IgD-negative memory B cell (primary cell): ENCODE measurements around the gene GINS3. TPM values are rescaled to one million over a fixed set of nuclear protein-coding genes. Genes with fewer than 3 reads are reported as not detected.

Source experiments
- H3K27ac Mint-ChIP-seq, 3 donors: one replicate each; pipeline ENCODE4 v1.8.0; 2020 to 2022; ENCODE audit warnings: mild to moderate bottlenecking in 3 of 3, mixed read lengths in 3 of 3, moderate library complexity in 1 of 3
- H3K27me3 Mint-ChIP-seq: one replicate; pipeline ENCODE4 v1.8.0; 2021; ENCODE audit warnings: mixed read lengths
- H3K36me3 Mint-ChIP-seq: one replicate; pipeline ENCODE4 v1.8.0; 2020; ENCODE audit warnings: mild to moderate bottlenecking, mixed read lengths
- H3K4me1 Mint-ChIP-seq, 3 donors: one replicate each; pipeline ENCODE4 v1.8.0; 2020 to 2022; ENCODE audit warnings: mixed read lengths in 3 of 3, mild to moderate bottlenecking in 1 of 3
- H3K4me3 Mint-ChIP-seq, 4 donors: one replicate each; pipeline ENCODE4 v1.8.0; 2020 to 2022; ENCODE audit warnings: mild to moderate bottlenecking in 4 of 4, mixed read lengths in 4 of 4, moderate library complexity in 3 of 4
- H3K9me3 Mint-ChIP-seq, 3 donors: one replicate each; pipeline ENCODE4 v1.8.0; 2020 to 2021; ENCODE audit warnings: mixed read lengths in 3 of 3, mild to moderate bottlenecking in 1 of 3
- polyA plus RNA-seq: library from polyadenylated mRNA; unstranded; fragments of 300-500 nt; fragmentation: Illumina TruSeq; gene quantifications from one replicate; pipeline ENCODE4 v1.2.3, GENCODE V29; 2021

GINS3 gene
- polyA plus RNA-seq, 1 donor from 2014 or later, result 1.5 TPM

- peaks cover 11 to 15% (median 15%) of the 10 kb centered on the region in 3 donors for H3K4me1 Mint-ChIP-seq
- peaks cover 13% of the 10 kb centered on the region for H3K27me3 Mint-ChIP-seq
- H3K9me3 Mint-ChIP-seq, result no peaks in the 10 kb centered on the region
- peak overlapping the region in 2 of 3 donors; percentile 45 to 65 for H3K27ac Mint-ChIP-seq
- H3K36me3 Mint-ChIP-seq, result peaks cover 4% of the 10 kb centered on the region
- peak overlapping the region in 2 of 4 donors; percentile 63 to 82 for H3K4me3 Mint-ChIP-seq
These were observed 33.7 kb downstream of the GINS3 start for GRCh38 chr16:58425756-58426494.

- H3K9me3 Mint-ChIP-seq, result no peaks in the 10 kb centered on the region
- H3K27me3 Mint-ChIP-seq, result peaks cover 6% of the 10 kb centered on the region
- peaks cover 9 to 15% (median 11%) of the 10 kb centered on the region in 3 donors for H3K4me1 Mint-ChIP-seq
- H3K36me3 Mint-ChIP-seq, result peaks cover 4% of the 10 kb centered on the region
- peak overlapping the region in 1 of 4 donors; percentile 2 for H3K4me3 Mint-ChIP-seq
- no peak overlapping the region for H3K27ac Mint-ChIP-seq
These were observed 34.7 kb downstream of the GINS3 start for GRCh38 chr16:58426966-58427365.

GRCh38 chr16:58428621-58429542 lies 36.6 kb downstream of the GINS3 start:
- Mint-ChIP-seq H3K4me3 (no peak overlapping the region), H3K4me1 (peaks cover 7 to 11% (median 11%) of the 10 kb centered on the region in 3 donors), H3K9me3 (peaks cover 0 to 1% (median 0%) of the 10 kb centered on the region in 3 donors), H3K27me3 (peaks cover 6% of the 10 kb centered on the region), H3K36me3 (no peaks in the 10 kb centered on the region), H3K27ac (no peak overlapping the region)

GRCh38 chr16:58430718-58431117 lies 38.4 kb downstream of the GINS3 start:
- Mint-ChIP-seq H3K36me3 (no peaks in the 10 kb centered on the region), H3K4me1 (peaks cover 7 to 11% (median 7%) of the 10 kb centered on the region in 3 donors), H3K27me3 (peaks cover 6% of the 10 kb centered on the region), H3K27ac (no peak overlapping the region), H3K9me3 (peaks cover 0 to 1% (median 0%) of the 10 kb centered on the region in 3 donors), H3K4me3 (no peak overlapping the region)

GRCh38 chr16:58433569-58433951 lies 41.3 kb downstream of the GINS3 start:
- H3K27ac Mint-ChIP-seq, result no peak overlapping the region
- H3K4me3 Mint-ChIP-seq, result no peak overlapping the region
- H3K4me1 Mint-ChIP-seq, result no peaks in the 10 kb centered on the region
- H3K27me3 Mint-ChIP-seq, result peaks cover 4% of the 10 kb centered on the region
- H3K9me3 Mint-ChIP-seq, result peaks cover 0 to 8% (median 1%) of the 10 kb centered on the region in 3 donors
- no peaks in the 10 kb centered on the region for H3K36me3 Mint-ChIP-seq

GRCh38 chr16:58435779-58436178 lies 43.5 kb downstream of the GINS3 start:
- Mint-ChIP-seq H3K4me1 (no peaks in the 10 kb centered on the region), H3K27me3 (peaks cover 4% of the 10 kb centered on the region), H3K36me3 (no peaks in the 10 kb centered on the region), H3K9me3 (peaks cover 0 to 8% (median 1%) of the 10 kb centered on the region in 3 donors), H3K27ac (no peak overlapping the region), H3K4me3 (no peak overlapping the region)

- Mint-ChIP-seq H3K36me3 (no peaks in the 10 kb centered on the region), H3K27ac (no peak overlapping the region), H3K4me3 (no peak overlapping the region), H3K4me1 (no peaks in the 10 kb centered on the region), H3K27me3 (peaks cover 14% of the 10 kb centered on the region), H3K9me3 (peaks cover 0 to 8% (median 0%) of the 10 kb centered on the region in 3 donors)
These were observed 47.9 kb downstream of the GINS3 start for GRCh38 chr16:58440131-58440530.

GRCh38 chr16:58442547-58442946 lies 50.3 kb downstream of the GINS3 start:
- Mint-ChIP-seq H3K27me3 (peaks cover 16% of the 10 kb centered on the region), H3K9me3 (peaks cover 0 to 1% (median 0%) of the 10 kb centered on the region in 3 donors), H3K36me3 (no peaks in the 10 kb centered on the region), H3K4me3 (no peak overlapping the region), H3K4me1 (no peaks in the 10 kb centered on the region), H3K27ac (no peak overlapping the region)

- Mint-ChIP-seq H3K9me3 (no peaks in the 10 kb centered on the region), H3K27me3 (peaks cover 16% of the 10 kb centered on the region), H3K4me3 (no peak overlapping the region), H3K36me3 (no peaks in the 10 kb centered on the region), H3K4me1 (no peaks in the 10 kb centered on the region), H3K27ac (no peak overlapping the region)
These were observed 51.5 kb downstream of the GINS3 start for GRCh38 chr16:58443783-58444182.

GRCh38 chr16:58444265-58444664 lies 52.0 kb downstream of the GINS3 start:
- no peaks in the 10 kb centered on the region for H3K36me3 Mint-ChIP-seq
- H3K9me3 Mint-ChIP-seq, result no peaks in the 10 kb centered on the region
- H3K27me3 Mint-ChIP-seq, result peaks cover 16% of the 10 kb centered on the region
- H3K27ac Mint-ChIP-seq, result no peak overlapping the region
- H3K4me1 Mint-ChIP-seq, result no peaks in the 10 kb centered on the region
- no peak overlapping the region for H3K4me3 Mint-ChIP-seq

- Mint-ChIP-seq H3K4me3 (no peak overlapping the region), H3K27ac (no peak overlapping the region)
These were observed 56.6 kb downstream of the GINS3 start for GRCh38 chr16:58448890-58449289.

GRCh38 chr16:58449306-58449705 lies 57.0 kb downstream of the GINS3 start:
- H3K27ac Mint-ChIP-seq, result no peak overlapping the region
- peaks cover 12% of the 10 kb centered on the region for H3K27me3 Mint-ChIP-seq
- H3K9me3 Mint-ChIP-seq, result no peaks in the 10 kb centered on the region
- peaks cover 2% of the 10 kb centered on the region for H3K36me3 Mint-ChIP-seq
- no peak overlapping the region for H3K4me3 Mint-ChIP-seq
- H3K4me1 Mint-ChIP-seq, result peaks cover 0 to 1% (median 0%) of the 10 kb centered on the region in 3 donors

More at GRCh38 chr16:58448890-58449289, 56.6 kb downstream of the GINS3 start:
- peaks cover 0 to 1% (median 0%) of the 10 kb centered on the region in 3 donors for H3K4me1 Mint-ChIP-seq
- H3K9me3 Mint-ChIP-seq, result no peaks in the 10 kb centered on the region
- peaks cover 1% of the 10 kb centered on the region for H3K36me3 Mint-ChIP-seq
- peaks cover 13% of the 10 kb centered on the region for H3K27me3 Mint-ChIP-seq

GRCh38 chr16:58449768-58450167 lies 57.5 kb downstream of the GINS3 start:
- H3K4me3 Mint-ChIP-seq, result no peak overlapping the region
- peaks cover 12% of the 10 kb centered on the region for H3K27me3 Mint-ChIP-seq
- peaks cover 0 to 1% (median 0%) of the 10 kb centered on the region in 3 donors for H3K4me1 Mint-ChIP-seq
- H3K27ac Mint-ChIP-seq, result no peak overlapping the region
- peaks cover 2% of the 10 kb centered on the region for H3K36me3 Mint-ChIP-seq
- H3K9me3 Mint-ChIP-seq, result no peaks in the 10 kb centered on the region

- peaks cover 2% of the 10 kb centered on the region for H3K36me3 Mint-ChIP-seq
- H3K27ac Mint-ChIP-seq, result no peak overlapping the region
- H3K4me3 Mint-ChIP-seq, result no peak overlapping the region
- no peaks in the 10 kb centered on the region for H3K9me3 Mint-ChIP-seq
- peaks cover 10% of the 10 kb centered on the region for H3K27me3 Mint-ChIP-seq
- H3K4me1 Mint-ChIP-seq, result peaks cover 0 to 1% (median 0%) of the 10 kb centered on the region in 3 donors
These were observed 58.3 kb downstream of the GINS3 start for GRCh38 chr16:58450590-58450989.

- peaks cover 8% of the 10 kb centered on the region for H3K27me3 Mint-ChIP-seq
- no peaks in the 10 kb centered on the region for H3K9me3 Mint-ChIP-seq
- H3K4me3 Mint-ChIP-seq, result no peak overlapping the region
- peaks cover 0 to 1% (median 0%) of the 10 kb centered on the region in 3 donors for H3K4me1 Mint-ChIP-seq
- no peak overlapping the region for H3K27ac Mint-ChIP-seq
- peaks cover 2% of the 10 kb centered on the region for H3K36me3 Mint-ChIP-seq
These were observed 59.0 kb downstream of the GINS3 start for GRCh38 chr16:58451265-58451689.
